HG02885 (cell line): Measurements from ENCODE around the gene WDR90.

ENCODE experiments used
- ATAC-seq: cut with Tn5 transposase; IDR thresholded peaks from one replicate; pipeline ENCODE4 v1.9.1; 2021; ENCODE audit warnings: mild to moderate bottlenecking; ENCODE audit not compliant: unreplicated experiment, poor library complexity

Gene WDR90

DNA sequence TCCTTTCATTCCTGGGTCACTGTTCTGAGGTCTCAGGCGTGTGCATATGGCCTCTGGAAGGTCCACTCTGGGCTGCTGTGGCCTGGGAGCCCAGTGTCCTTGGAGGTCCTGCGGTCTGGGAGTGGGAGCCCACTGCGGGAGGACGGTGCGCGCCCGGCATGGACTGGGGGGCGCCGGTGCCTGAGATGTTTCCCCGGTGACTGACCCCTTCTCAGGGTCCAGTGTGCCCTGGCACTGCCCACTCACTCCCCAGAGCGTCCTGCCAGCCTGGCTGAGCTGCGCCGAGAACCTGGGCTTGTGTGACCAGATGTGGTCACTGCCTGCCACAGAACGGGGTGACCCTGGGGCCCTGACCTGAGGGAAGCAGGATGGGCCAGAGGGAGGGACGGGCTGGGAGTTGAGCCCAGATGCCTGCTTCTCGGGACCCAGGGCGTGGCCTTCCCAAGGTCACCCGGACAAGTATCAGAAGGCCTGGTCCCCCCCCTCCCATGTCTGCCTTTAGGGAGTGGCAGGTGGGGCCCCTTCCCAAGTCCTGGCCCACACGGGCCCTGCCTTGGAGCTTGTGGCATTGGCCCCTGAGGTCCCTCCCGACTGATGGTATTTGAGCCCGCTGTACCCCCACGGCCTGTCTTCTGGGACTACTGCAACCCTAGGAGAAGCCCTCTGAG lies 25.2 kb downstream of the WDR90 start:
- ATAC-seq = no peak

- no peak for ATAC-seq
Observed at GRCh38 chr16:674968-675883, 26.1 kb downstream of the WDR90 start, which contains the start of gene RHBDL1. Gene RHBDL1 (plus strand): TSS chr16:675671. CDS start chr16:675791, 120 bp downstream.

DNA sequence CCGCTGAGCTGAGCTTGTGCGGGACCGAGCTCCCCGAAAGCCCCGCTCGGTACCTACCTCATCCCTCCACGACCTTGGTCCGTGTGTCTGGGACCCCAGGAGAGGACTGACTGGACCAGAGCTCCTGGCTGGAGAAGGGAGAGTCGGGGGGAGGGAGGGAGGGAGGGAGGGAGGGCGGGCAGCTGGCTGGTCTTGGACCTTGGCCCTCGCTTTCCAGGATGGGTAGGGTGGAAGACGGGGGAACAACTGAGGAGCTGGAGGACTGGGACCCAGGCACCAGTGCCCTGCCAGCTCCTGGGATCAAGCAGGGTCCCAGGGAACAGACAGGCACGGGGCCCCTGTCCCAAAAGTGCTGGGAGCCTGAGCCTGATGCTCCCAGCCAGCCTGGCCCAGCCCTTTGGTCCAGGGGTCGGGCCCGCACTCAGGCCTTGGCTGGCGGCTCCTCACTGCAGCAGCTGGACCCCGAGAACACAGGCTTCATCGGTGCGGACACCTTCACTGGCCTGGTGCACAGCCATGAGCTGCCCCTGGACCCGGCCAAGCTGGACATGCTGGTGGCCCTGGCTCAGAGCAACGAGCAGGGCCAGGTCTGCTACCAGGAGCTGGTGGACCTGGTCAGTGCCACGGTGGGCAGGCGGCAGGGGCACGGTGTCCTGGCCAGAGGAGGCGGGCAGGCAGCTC lies 26.9 kb downstream of the WDR90 start:
- ATAC-seq = no peak

GRCh38 chr16:676565-676902 lies 27.4 kb downstream of the WDR90 start:
- no peak for ATAC-seq

DNA sequence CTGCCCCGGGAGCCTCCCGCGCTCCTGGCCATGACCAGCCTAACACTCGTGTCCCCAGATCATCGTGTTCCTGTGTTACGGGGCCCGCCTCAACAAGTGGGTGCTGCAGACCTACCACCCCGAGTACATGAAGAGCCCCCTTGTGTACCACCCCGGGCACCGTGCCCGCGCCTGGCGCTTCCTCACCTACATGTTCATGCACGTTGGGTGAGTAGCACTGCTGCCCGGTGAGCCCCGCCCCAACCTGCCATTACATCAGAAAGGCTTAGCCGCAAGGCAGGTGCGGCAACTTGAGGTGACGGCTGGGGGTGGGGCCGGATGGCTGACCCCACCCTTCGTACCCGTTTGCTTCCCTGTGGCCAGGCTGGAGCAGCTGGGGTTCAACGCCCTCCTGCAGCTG lies 27.7 kb downstream of the WDR90 start:
- ATAC-seq = no peak

- ATAC-seq = no peak
Observed at GRCh38 chr16:677316-678190, 28.4 kb downstream of the WDR90 start.

GRCh38 chr16:678209-678857 lies 29.2 kb downstream of the WDR90 start:
- ATAC-seq = no peak

GRCh38 chr16:678858-679813 lies 30.0 kb downstream of the WDR90 start:
- peak; percentile 7 for ATAC-seq

DNA sequence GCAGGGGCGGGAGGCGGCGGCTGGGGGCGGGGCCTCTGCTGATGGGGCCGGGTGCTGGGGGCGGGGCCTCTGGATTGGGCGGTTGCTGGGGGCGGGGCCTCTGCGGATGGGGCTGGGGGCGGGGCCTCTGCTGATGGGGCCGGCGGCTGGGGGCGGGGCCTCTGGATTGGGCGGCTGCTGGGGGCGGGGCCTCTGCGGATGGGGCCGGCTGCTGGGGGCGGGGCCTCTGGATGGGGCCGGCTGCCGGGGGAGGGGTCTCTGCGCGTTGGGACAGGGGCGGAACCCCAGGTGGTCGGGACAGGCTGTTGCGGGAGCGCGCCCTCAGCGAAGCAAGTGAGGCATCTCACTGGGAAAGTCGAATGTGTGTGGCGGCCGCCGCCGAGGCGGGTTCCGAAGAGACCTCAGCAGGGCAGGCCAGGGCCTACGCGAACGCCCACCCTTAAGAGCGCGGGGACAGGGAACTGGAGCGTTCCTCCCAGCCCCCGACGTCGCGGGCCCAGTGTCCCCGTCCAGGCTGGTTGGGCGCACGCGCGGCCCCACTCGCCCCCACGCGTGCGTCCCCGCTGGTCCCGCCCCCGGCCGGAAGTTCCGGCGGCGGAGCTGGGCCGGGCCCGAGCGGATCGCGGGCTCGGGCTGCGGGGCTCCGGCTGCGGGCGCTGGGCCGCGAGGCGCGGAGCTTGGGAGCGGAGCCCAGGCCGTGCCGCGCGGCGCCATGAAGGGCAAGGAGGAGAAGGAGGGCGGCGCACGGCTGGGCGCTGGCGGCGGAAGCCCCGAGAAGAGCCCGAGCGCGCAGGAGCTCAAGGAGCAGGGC lies 30.9 kb downstream of the WDR90 start, which contains the start of gene STUB1:
STUB1 (plus strand) TSS at position 597 of the 811 bp plus-strand sequence; CDS start at position 713, 116 bp downstream.
- ATAC-seq = peak; percentile 49

DNA sequence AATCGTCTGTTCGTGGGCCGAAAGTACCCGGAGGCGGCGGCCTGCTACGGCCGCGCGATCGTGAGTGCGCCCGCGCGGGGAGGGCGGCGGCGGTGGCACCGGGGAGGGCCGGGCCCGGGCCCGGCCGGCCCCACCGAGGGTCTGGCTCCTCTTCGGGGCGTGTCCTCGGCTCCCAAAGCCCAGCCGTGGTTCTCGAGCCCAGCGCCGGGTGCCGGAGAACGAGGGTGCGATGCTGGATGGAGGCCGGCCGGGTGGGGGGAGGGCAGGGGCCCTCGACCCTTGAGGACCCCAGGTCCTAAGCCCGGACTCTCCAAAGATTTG lies 31.4 kb downstream of the WDR90 start:
- ATAC-seq = no peak

DNA sequence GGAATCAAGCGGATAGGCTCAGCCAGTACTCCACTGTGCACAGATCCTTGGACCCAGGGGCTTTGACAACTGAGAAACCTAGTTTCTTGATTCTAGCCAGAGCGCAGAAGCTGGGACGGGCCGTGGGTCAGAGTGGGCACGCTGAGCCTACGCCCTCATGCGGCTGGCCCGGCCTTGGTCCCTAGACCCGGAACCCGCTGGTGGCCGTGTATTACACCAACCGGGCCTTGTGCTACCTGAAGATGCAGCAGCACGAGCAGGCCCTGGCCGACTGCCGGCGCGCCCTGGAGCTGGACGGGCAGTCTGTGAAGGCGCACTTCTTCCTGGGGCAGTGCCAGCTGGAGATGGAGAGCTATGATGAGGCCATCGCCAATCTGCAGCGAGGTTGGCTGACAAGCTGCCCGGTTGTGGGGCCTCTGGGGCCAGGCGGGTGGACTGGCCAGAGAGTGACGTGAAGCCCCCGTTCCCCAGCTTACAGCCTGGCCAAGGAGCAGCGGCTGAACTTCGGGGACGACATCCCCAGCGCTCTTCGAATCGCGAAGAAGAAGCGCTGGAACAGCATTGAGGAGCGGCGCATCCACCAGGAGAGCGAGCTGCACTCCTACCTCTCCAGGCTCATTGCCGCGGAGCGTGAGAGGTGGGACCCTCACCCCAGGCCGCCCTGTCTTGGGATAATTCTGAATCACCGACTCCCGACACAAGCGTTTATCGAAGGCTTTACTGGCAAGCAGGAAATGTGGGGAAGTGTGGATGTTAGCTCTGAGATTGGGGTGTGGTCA lies 32.0 kb downstream of the WDR90 start:
- ATAC-seq = no peak

GRCh38 chr16:681746-682427 lies 32.7 kb downstream of the WDR90 start:
- ATAC-seq = no peak

- ATAC-seq = no peak
Observed at GRCh38 chr16:682493-683395, 33.6 kb downstream of the WDR90 start.

DNA sequence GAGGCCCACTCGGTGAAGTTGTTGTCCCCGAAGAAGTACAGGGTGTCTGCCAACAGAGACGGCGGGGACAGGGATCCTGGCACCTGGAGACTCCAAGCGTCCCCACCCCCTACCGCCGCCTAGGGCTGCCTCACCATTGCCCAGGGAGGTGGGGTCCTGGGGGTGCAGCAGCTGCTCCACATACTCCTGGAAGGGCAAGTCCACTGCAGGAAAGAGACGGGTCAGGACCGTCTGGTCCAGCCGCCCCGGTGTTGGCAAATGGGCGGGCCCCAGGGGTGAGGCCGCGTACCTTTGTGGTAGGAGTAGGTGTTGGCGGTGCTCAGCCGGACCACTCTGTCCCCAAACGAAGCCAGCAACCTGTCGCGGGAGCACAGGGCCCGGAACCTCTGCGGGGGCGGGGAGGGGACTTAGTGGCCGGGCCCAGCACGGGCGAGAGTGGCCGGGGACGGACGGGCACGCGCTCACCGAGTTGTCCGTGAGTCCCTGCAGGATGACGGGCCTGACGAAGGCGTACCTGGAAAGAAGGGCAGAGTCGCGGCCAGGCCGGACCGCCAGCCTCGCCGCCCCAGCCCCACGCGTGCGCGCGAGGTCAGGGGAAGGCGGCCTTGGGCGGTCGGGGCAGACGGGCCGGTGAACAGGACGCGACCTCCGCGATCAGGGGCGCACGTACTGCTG lies 34.4 kb downstream of the WDR90 start:
- ATAC-seq = no peak
